Kidney (tissue), 14 donors: ENCODE data around the gene TCHP. TPM values are rescaled to one million over a fixed set of nuclear protein-coding genes. Genes with fewer than 3 reads are reported as not detected.

Source experiments
- DNase-seq, 5 donors: peaks; one replicate each; pipeline ENCODE4 v3.0.0-alpha.2; 2013 to 2020
- FAIRE-seq: peaks from 2 replicates; lab custom pipeline; 2012; peaks lifted over from hg19 to GRCh38; lab: Jason Lieb, UNC
- H3K27ac ChIP-seq, 2 donors: one replicate each; pipeline ENCODE4 v1.7.0; 2013; ENCODE audit warnings: low read depth in 2 of 2, low read length in 2 of 2, inconsistent platforms in 1 of 2
- H3K27me3 ChIP-seq: one replicate; pipeline ENCODE4 v1.7.1; 2013; ENCODE audit warnings: low read length, inconsistent platforms; ENCODE audit not compliant: control insufficient read depth, insufficient read depth
- H3K36me3 ChIP-seq, 3 donors: one replicate each; pipeline versions ENCODE4 v1.7.0 to v1.7.1; 2013; ENCODE audit warnings: low read length in 3 of 3, control low read depth in 1 of 3, inconsistent platforms in 1 of 3; ENCODE audit not compliant: insufficient read depth in 3 of 3, control insufficient read depth in 2 of 3
- H3K4me1 ChIP-seq, 3 donors: one replicate each; pipeline versions ENCODE4 v1.7.0 to v1.7.1; 2013; ENCODE audit warnings: low read length in 3 of 3, inconsistent platforms in 1 of 3, low read depth in 1 of 3; ENCODE audit not compliant: control insufficient read depth in 2 of 3, insufficient read depth in 2 of 3
- H3K4me3 ChIP-seq, 3 donors: one replicate each; pipeline versions ENCODE4 v1.7.0 to v1.8.1; 2013; ENCODE audit warnings: low read length in 3 of 3, control low read depth in 1 of 3, inconsistent platforms in 1 of 3
- H3K9ac ChIP-seq, 3 donors: one replicate each; pipeline versions ENCODE4 v1.7.0 to v1.7.1; 2013; ENCODE audit warnings: low read length in 3 of 3, control low read depth in 1 of 3, inconsistent platforms in 1 of 3
- H3K9me3 ChIP-seq, 3 donors: one replicate each; pipeline versions ENCODE4 v1.7.0 to v1.7.1; 2013; ENCODE audit warnings: low read length in 3 of 3, control low read depth in 1 of 3, inconsistent platforms in 1 of 3; ENCODE audit not compliant: control insufficient read depth in 2 of 3, insufficient read depth in 1 of 3
- CTCF ChIP-seq: IDR thresholded peaks from 3 replicates; pipeline ENCODE4 v1.5.1; 2012; ENCODE audit warnings: mild to moderate bottlenecking, moderate library complexity, borderline replicate concordance; ENCODE audit not compliant: insufficient read depth; ENCODE audit errors: extremely low read depth
- intact Hi-C: fragments of 100-400 bp; cut with DNase I; formaldehyde crosslinking; loops from one replicate; pipeline ENCODE4 v1.11.1; 2022
- polyA plus RNA-seq: library from polyadenylated mRNA; stranded (reverse); fragments of 350-450 nt; fragmentation: Illumina TruSeq; extraction: RNeasy Lipid Tissue Mini Kit (QIAGEN cat#74804); gene quantifications from one replicate; pipeline ENCODE4 v1.2.3, GENCODE V29; 2014; ENCODE audit warnings: low read depth, low replicate concordance; ENCODE audit not compliant: insufficient read depth
- total RNA-seq: library from RNA; stranded (reverse); fragmentation: NEBNext Ultra II Directional; extraction: Animal tissue kit (Norgen Biotek cat#: 25700); gene quantifications from one replicate; pipeline ENCODE4 v1.2.1, GENCODE V29; 2021
- donor health status: control.
- donor health status: control.
- donor health status: control.
- donor health status: control.
- donor health status: control.
- donor health status: DM: yes; HTN: yes; CAD: no.
- donor health status: Normal renal cell carcinoma (clear cell type).

The TCHP gene
- total and polyA plus RNA-seq, 2 donors from 2014 or later = 6.0 to 16.2 TPM

GRCh38 chr12:109923481-109924245, 23.6 kb downstream of the TCHP start:
- TF ChIP-seq CTCF = no peak
- H3K36me3 ChIP-seq = peaks cover 0 to 5% (median 2%) of the 10 kb centered on the region in 3 donors
- no peak overlapping the region for H3K4me3 ChIP-seq
- H3K27me3 ChIP-seq = no peaks in the 10 kb centered on the region
- no peak overlapping the region for H3K27ac ChIP-seq
- no peak for DNase-seq
- H3K9me3 ChIP-seq = no peaks in the 10 kb centered on the region
- no peak overlapping the region for H3K9ac ChIP-seq
- FAIRE-seq = no peak
- H3K4me1 ChIP-seq = no peaks in the 10 kb centered on the region
- intact Hi-C loops = no loop called here

GRCh38 chr12:109925185-109925840, 25.2 kb downstream of the TCHP start:
- H3K9me3 ChIP-seq = no peaks in the 10 kb centered on the region
- H3K9ac ChIP-seq = no peak overlapping the region
- no peaks in the 10 kb centered on the region for H3K27me3 ChIP-seq
- intact Hi-C loops = no loop called here
- DNase-seq (peak in 4 of 5 donors; percentile 81 to 87 (median 85)), FAIRE-seq (no peak)
- H3K4me1 ChIP-seq = no peaks in the 10 kb centered on the region
- H3K27ac ChIP-seq = no peak overlapping the region
- H3K4me3 ChIP-seq = no peak overlapping the region
- peaks cover 0 to 2% (median 0%) of the 10 kb centered on the region in 3 donors for H3K36me3 ChIP-seq
- TF ChIP-seq CTCF = no peak

GRCh38 chr12:109926016-109926415, 25.9 kb downstream of the TCHP start:
- intact Hi-C loops = no loop called here
- no peak for TF ChIP-seq CTCF

More at GRCh38 chr12:109926016-109926415, 25.9 kb downstream of the TCHP start:
- H3K9ac ChIP-seq = no peak overlapping the region
- DNase-seq = no peak
- FAIRE-seq = no peak
- H3K27me3 ChIP-seq = no peaks in the 10 kb centered on the region
- peaks cover 0 to 5% (median 2%) of the 10 kb centered on the region in 3 donors for H3K36me3 ChIP-seq
- H3K4me3 ChIP-seq = no peak overlapping the region
- no peaks in the 10 kb centered on the region for H3K4me1 ChIP-seq
- no peaks in the 10 kb centered on the region for H3K9me3 ChIP-seq
- H3K27ac ChIP-seq = no peak overlapping the region
